ENCODE results near the gene SLC43A1. TPM values are rescaled to one million over a fixed set of nuclear protein-coding genes. Genes with fewer than 3 reads are reported as not detected.

The SLC43A1 gene
- total RNA-seq, 1 donor from 2014 or later, result 1.00 TPM

- ATAC-seq, result no peak
Observed at GRCh38 chr11:57497303-57498247, 17.9 kb downstream of the SLC43A1 start.

- no peak for ATAC-seq
Observed at GRCh38 chr11:57496109-57496820, 19.2 kb downstream of the SLC43A1 start.

GRCh38 chr11:57493507-57494503 is 21.7 kb downstream of the SLC43A1 start:
- ATAC-seq, result peak; percentile 75

- no peak for ATAC-seq
Observed at GRCh38 chr11:57491371-57492061, 24.0 kb downstream of the SLC43A1 start.

- ATAC-seq, result peak; percentile 51
Observed at GRCh38 chr11:57490456-57491248, 24.9 kb downstream of the SLC43A1 start.

- ATAC-seq, result no peak
Observed at GRCh38 chr11:57487920-57488659, 27.4 kb downstream of the SLC43A1 start.

GRCh38 chr11:57487021-57487778 is 28.3 kb downstream of the SLC43A1 start:
- no peak for ATAC-seq

GRCh38 chr11:57485217-57485990 is 30.1 kb downstream of the SLC43A1 start:
- ATAC-seq, result no peak

GRCh38 chr11:57484141-57484710 is 31.3 kb downstream of the SLC43A1 start:
- ATAC-seq, result peak; percentile 10

- no peak for ATAC-seq
Observed at GRCh38 chr11:57483562-57483918, 32.0 kb downstream of the SLC43A1 start.

GRCh38 chr11:57482782-57483561 is 32.5 kb downstream of the SLC43A1 start:
- ATAC-seq, result peak; percentile 32

- no peak for ATAC-seq
Observed at GRCh38 chr11:57481915-57482781, 33.4 kb downstream of the SLC43A1 start.

- ATAC-seq, result no peak
Observed at GRCh38 chr11:57481315-57481714, 34.2 kb downstream of the SLC43A1 start.

- peak; percentile 19 for ATAC-seq
Observed at GRCh38 chr11:57480409-57481137, 34.9 kb downstream of the SLC43A1 start.

GRCh38 chr11:57479911-57480310 is 35.6 kb downstream of the SLC43A1 start:
- no peak for ATAC-seq

Measured in esophagus mucosa (tissue), 1 donor.